ENCODE data around the gene GGT6.
"Not testable (repeated sequence)": the region's sequence is repeated elsewhere in the genome, so short reads cannot be mapped to it uniquely, and the experiment has no call there.

Gene GGT6

GRCh38 chr17:4599505-4600281 lies 39.3 kb upstream of the GGT6 start:
- no peak overlapping the region for H2AFZ ChIP-seq (ENCODE audit: low read length, unreplicated experiment)
- H3K27me3 ChIP-seq (ENCODE audit: insufficient read depth, low read length) = peaks cover 23% of the 10 kb centered on the region
- no peak overlapping the region for H3K4me3 ChIP-seq (ENCODE audit: low read depth, low read length)
- no peak overlapping the region for H3K27ac ChIP-seq (ENCODE audit: low read depth, low read length)
- no peaks in the 10 kb centered on the region for H3K36me3 ChIP-seq (ENCODE audit: insufficient read depth, low read length)
- peaks cover 6% of the 10 kb centered on the region for H3K4me1 ChIP-seq (ENCODE audit: control insufficient read depth, insufficient read depth, low read length, unreplicated experiment)
- H3K79me2 ChIP-seq (ENCODE audit: control insufficient read depth, insufficient read depth, low read length, unreplicated experiment) = no peaks in the 10 kb centered on the region

DNA sequence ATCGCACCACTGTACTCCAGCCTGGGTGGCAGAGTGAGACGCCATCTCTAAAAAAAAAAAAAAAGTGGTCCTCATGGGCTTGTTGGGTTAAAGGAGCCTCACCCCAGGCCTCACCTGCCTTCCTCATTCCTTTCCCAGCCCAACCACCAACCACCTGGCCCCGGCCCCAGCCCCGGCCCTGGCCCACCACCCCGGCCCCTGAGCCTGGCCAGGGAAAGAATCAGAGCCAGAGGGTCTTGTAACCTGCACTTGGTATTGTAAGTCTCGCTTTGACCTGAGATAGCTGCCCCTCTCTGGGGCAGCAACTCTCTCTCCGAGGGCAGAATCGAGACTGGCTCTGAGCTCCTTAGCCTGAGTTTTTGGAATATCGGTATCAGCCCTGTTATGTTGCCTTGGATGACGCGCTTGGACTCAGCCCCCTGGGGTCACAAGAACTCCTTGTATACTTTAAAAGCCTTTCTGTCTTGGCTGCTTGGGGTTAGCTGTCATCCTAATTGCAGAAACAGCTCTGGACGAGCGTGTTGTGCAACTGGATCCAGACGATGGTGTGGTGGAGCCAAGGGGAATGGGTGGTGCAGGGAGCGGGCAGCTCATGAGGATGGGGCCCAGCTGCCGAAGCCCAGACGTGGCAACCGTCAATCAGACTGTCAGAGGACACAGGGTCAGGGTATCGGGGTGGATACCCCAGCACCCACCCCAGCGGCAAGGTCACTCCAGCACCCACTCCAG lies 38.6 kb upstream of the GGT6 start:
- Histone ChIP-seq H3K27me3 (ENCODE audit: insufficient read depth, low read length) (peaks cover 23% of the 10 kb centered on the region), H3K27ac (ENCODE audit: low read depth, low read length) (no peak overlapping the region), H3K79me2 (ENCODE audit: control insufficient read depth, insufficient read depth, low read length, unreplicated experiment) (no peaks in the 10 kb centered on the region), H3K36me3 (ENCODE audit: insufficient read depth, low read length) (no peaks in the 10 kb centered on the region), H2AFZ (ENCODE audit: low read length, unreplicated experiment) (no peak overlapping the region), H3K4me3 (ENCODE audit: low read depth, low read length) (no peak overlapping the region), H3K4me1 (ENCODE audit: control insufficient read depth, insufficient read depth, low read length, unreplicated experiment) (peaks cover 6% of the 10 kb centered on the region)

GRCh38 chr17:4597975-4598374 lies 37.6 kb upstream of the GGT6 start:
- Histone ChIP-seq H3K79me2 (ENCODE audit: control insufficient read depth, insufficient read depth, low read length, unreplicated experiment) (no peaks in the 10 kb centered on the region), H3K27ac (ENCODE audit: low read depth, low read length) (no peak overlapping the region)

DNA sequence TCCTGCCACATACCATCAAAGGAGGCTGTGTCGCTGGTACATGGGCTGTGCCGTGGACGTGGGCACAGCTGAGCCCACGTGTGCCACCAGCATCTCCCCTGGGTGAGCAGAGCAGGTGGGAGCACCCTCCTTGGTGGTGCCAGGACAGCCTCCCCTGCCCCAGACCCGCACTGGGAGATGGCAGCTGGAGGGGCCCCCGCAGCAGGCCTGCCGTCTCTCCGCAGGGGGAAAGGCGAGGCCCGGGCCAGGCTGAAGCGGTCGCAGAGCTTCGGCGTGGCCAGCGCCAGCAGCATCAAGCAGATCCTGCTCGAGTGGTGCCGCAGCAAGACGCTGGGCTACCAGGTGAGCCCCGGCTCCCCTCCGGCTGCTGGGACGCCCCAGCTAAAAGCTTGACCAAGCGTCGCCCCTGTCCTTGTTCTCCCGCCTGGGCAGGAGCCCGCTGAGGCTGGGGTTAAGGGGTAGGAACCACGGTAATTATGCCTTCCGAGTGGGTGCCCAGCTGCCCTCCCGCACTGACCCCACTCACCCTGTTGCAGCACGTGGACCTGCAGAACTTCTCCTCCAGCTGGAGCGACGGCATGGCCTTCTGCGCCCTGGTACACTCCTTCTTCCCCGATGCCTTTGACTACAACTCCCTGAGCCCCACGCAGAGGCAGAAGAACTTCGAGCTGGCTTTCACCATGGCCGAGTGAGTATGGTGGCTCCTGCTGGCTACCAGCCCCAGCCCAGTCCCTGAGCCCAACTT lies 36.4 kb upstream of the GGT6 start:
- H3K79me2 ChIP-seq (ENCODE audit: control insufficient read depth, insufficient read depth, low read length, unreplicated experiment) = no peaks in the 10 kb centered on the region
- H3K36me3 ChIP-seq (ENCODE audit: insufficient read depth, low read length) = no peaks in the 10 kb centered on the region
- peaks cover 6% of the 10 kb centered on the region for H3K4me1 ChIP-seq (ENCODE audit: control insufficient read depth, insufficient read depth, low read length, unreplicated experiment)
- no peak overlapping the region for H3K4me3 ChIP-seq (ENCODE audit: low read depth, low read length)
- H3K27ac ChIP-seq (ENCODE audit: low read depth, low read length) = no peak overlapping the region
- H2AFZ ChIP-seq (ENCODE audit: low read length, unreplicated experiment) = no peak overlapping the region
- H3K27me3 ChIP-seq (ENCODE audit: insufficient read depth, low read length) = peaks cover 23% of the 10 kb centered on the region

More at GRCh38 chr17:4597975-4598374, 37.6 kb upstream of the GGT6 start:
- H3K4me3 ChIP-seq (ENCODE audit: low read depth, low read length) = no peak overlapping the region
- H3K27me3 ChIP-seq (ENCODE audit: insufficient read depth, low read length) = peaks cover 23% of the 10 kb centered on the region
- peaks cover 6% of the 10 kb centered on the region for H3K4me1 ChIP-seq (ENCODE audit: control insufficient read depth, insufficient read depth, low read length, unreplicated experiment)
- H2AFZ ChIP-seq (ENCODE audit: low read length, unreplicated experiment) = no peak overlapping the region
- H3K36me3 ChIP-seq (ENCODE audit: insufficient read depth, low read length) = no peaks in the 10 kb centered on the region

DNA sequence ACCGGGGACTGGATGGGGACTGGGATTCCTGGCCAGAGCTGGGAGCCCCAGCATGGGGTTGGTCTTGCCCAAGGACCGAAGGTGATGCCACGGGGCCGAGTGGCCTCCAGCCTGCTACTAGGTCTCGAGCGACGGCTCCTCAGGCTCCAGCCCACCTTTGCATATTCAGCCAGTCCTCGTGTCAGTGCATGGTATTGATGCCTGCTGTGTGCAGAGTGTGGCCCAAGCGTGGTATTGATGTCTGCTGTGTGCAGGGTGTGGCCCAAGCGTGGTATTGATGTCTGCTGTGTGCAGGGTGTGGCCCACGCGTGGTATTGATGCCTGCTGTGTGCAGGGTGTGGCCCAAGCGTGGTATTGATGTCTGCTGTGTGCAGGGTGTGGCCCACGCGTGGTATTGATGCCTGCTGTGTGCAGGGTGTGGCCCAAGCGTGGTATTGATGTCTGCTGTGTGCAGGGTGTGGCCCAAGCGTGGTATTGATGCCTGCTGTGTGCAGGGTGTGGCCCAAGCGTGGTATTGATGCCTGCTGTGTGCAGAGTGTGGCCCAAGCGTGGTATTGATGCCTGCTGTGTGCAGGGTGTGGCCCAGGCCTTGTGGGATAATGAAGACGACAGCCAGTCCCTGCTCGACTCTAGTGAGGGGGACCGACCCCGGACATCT lies 35.4 kb upstream of the GGT6 start:
- peaks cover 20% of the 10 kb centered on the region for H3K27me3 ChIP-seq (ENCODE audit: insufficient read depth, low read length)
- not testable (repeated sequence) for H3K27ac ChIP-seq (ENCODE audit: low read depth, low read length); H3K4me3 ChIP-seq (ENCODE audit: low read depth, low read length); H3K79me2 ChIP-seq (ENCODE audit: control insufficient read depth, insufficient read depth, low read length, unreplicated experiment); H3K36me3 ChIP-seq (ENCODE audit: insufficient read depth, low read length); H2AFZ ChIP-seq (ENCODE audit: low read length, unreplicated experiment); H3K4me1 ChIP-seq (ENCODE audit: control insufficient read depth, insufficient read depth, low read length, unreplicated experiment)

GRCh38 chr17:4594931-4595684 lies 34.7 kb upstream of the GGT6 start:
- no peaks in the 10 kb centered on the region for H3K79me2 ChIP-seq (ENCODE audit: control insufficient read depth, insufficient read depth, low read length, unreplicated experiment)
- H3K4me1 ChIP-seq (ENCODE audit: control insufficient read depth, insufficient read depth, low read length, unreplicated experiment) = peaks cover 6% of the 10 kb centered on the region
- no peak overlapping the region for H3K27ac ChIP-seq (ENCODE audit: low read depth, low read length)
- H3K4me3 ChIP-seq (ENCODE audit: low read depth, low read length) = no peak overlapping the region
- peaks cover 15% of the 10 kb centered on the region for H3K27me3 ChIP-seq (ENCODE audit: insufficient read depth, low read length)
- no peak overlapping the region for H2AFZ ChIP-seq (ENCODE audit: low read length, unreplicated experiment)
- no peaks in the 10 kb centered on the region for H3K36me3 ChIP-seq (ENCODE audit: insufficient read depth, low read length)

DNA sequence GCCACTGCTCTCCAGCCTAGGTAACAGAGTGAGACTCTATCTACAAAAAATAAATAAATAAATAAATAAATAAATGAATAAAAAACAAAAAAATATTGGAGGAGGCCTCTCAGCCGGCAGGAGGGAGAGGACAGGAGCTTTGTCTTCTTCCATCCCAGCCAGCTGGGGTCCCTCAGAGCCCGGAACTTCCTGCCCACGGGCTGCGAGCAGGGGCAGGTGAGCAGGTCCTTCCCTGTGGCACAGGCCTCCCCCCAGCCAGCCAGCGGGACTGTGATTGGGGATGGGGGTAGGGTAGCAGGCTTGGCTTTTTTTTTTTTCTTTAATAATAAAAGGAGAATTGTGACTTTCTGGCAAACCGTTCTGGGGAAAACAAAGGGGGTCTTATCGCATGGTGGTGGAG lies 34.0 kb upstream of the GGT6 start:
- peaks cover 8% of the 10 kb centered on the region; the same call in 1 of the 2 replicates for H3K27me3 ChIP-seq (ENCODE audit: insufficient read depth, low read length)

DNA sequence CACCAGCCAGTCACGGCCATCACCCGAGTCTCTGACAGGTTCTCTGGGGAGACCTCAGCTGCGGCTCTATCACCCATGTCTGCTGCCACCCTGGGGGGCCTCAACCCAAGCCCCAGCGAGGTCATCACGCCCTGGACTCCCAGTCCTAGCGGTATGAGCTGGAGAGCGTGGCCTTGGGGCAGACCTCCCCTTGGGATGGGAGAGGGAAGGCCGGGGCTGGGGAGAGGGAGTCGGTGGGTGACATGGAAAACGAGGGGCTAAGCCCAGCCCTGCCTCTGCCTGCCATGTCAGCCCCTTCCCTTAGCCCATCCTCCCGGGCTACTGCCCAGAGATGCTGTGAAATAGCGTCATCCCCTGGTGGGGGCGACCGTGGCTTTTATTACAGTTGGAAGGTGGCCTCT lies 32.6 kb upstream of the GGT6 start:
- H3K4me1 ChIP-seq (ENCODE audit: control insufficient read depth, insufficient read depth, low read length, unreplicated experiment) = no peaks in the 10 kb centered on the region
- no peaks in the 10 kb centered on the region for H3K27me3 ChIP-seq (ENCODE audit: insufficient read depth, low read length)
- no peaks in the 10 kb centered on the region for H3K79me2 ChIP-seq (ENCODE audit: control insufficient read depth, insufficient read depth, low read length, unreplicated experiment)
- no peak overlapping the region for H3K4me3 ChIP-seq (ENCODE audit: low read depth, low read length)
- H2AFZ ChIP-seq (ENCODE audit: low read length, unreplicated experiment) = no peak overlapping the region
- no peak overlapping the region for H3K27ac ChIP-seq (ENCODE audit: low read depth, low read length)
- no peaks in the 10 kb centered on the region for H3K36me3 ChIP-seq (ENCODE audit: insufficient read depth, low read length)

More for the DNA sequence above, 34.0 kb upstream of the GGT6 start:
- Histone ChIP-seq H3K4me1 (ENCODE audit: control insufficient read depth, insufficient read depth, low read length, unreplicated experiment) (peaks cover 1% of the 10 kb centered on the region), H3K4me3 (ENCODE audit: low read depth, low read length) (no peak overlapping the region), H3K79me2 (ENCODE audit: control insufficient read depth, insufficient read depth, low read length, unreplicated experiment) (no peaks in the 10 kb centered on the region), H3K27ac (ENCODE audit: low read depth, low read length) (no peak overlapping the region), H3K36me3 (ENCODE audit: insufficient read depth, low read length) (no peaks in the 10 kb centered on the region), H2AFZ (ENCODE audit: low read length, unreplicated experiment) (no peak overlapping the region)

DNA sequence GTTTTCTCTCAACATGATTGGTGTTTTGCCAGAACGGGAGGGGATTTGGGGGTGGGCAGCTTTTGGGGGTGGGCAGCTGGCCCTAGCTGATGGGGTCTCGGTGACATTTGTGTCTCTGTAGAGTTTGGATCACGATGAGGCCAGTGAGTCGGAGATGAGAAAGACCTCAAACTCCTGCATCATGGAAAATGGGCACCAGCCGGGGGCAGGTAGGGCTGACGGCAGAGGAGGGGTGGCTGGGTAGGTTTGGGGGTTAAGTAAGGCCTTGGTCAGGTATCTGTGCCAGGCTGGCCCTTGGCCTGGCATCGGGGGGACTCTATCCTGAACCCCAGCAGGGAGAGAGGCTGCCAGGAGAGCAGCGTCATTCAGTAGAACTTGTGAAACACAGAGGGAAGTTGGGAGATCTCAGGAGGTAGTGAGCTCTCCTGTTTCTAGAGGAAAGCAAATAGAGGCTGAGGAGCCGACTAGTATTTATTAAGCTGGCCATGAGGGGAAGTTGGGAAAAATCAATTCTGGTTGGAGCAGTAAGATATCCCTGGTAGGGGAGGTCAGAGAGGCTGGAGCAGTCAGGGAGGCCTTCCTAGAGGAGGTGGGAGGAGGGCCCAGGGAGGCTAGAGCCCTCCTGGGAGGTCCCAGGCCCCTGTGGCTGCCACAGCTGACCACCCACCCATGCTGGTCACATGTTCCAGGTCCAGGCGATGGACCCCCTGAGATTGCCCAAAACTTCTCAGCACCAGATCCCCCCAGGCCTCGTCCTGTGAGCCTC lies 32.0 kb upstream of the GGT6 start:
- Histone ChIP-seq H3K27me3 (ENCODE audit: insufficient read depth, low read length) (no peaks in the 10 kb centered on the region), H2AFZ (ENCODE audit: low read length, unreplicated experiment) (no peak overlapping the region), H3K4me1 (ENCODE audit: control insufficient read depth, insufficient read depth, low read length, unreplicated experiment) (no peaks in the 10 kb centered on the region), H3K4me3 (ENCODE audit: low read depth, low read length) (no peak overlapping the region), H3K79me2 (ENCODE audit: control insufficient read depth, insufficient read depth, low read length, unreplicated experiment) (no peaks in the 10 kb centered on the region), H3K36me3 (ENCODE audit: insufficient read depth, low read length) (no peaks in the 10 kb centered on the region), H3K27ac (ENCODE audit: low read depth, low read length) (no peak overlapping the region)

Measured in ACC112 (cell line).